Heart left ventricle (tissue), 16 donors: ENCODE results near the gene AGBL5. TPM values are rescaled to one million over a fixed set of nuclear protein-coding genes. Genes with fewer than 3 reads are reported as not detected.

Experiments
- ATAC-seq, 4 donors: fragments of 200-7000 bp; cut with Tn5 transposase; one replicate each; pipeline ENCODE4 v1.9.1; 2020 to 2022; ENCODE audit warnings: moderate library complexity in 4 of 4, mild to moderate bottlenecking in 3 of 4, moderate number of reproducible peaks in 1 of 4
- DNase-seq, 5 donors: peaks; one replicate each; pipeline ENCODE4 v3.0.0-alpha.2; 2020
- H3K27ac ChIP-seq, 12 donors: fragments of 200-600 bp; sonication (generic) in 4 of 12; one replicate each; pipeline versions ENCODE4 v1.5.0 to v1.8.0; 2016 to 2022; ENCODE audit warnings: mild to moderate bottlenecking in 2 of 12
- H3K27me3 ChIP-seq, 9 donors: fragments of 200-600 bp; sonication (generic) in 2 of 9; one replicate each; pipeline versions ENCODE4 v1.5.1 to v1.8.0; 2016 to 2022; ENCODE audit warnings: mild to moderate bottlenecking in 3 of 9
- H3K36me3 ChIP-seq, 9 donors: fragments of 200-600 bp; sonication (generic) in 2 of 9; one replicate each; pipeline versions ENCODE4 v1.5.0 to v1.8.0; 2018 to 2022; ENCODE audit warnings: mild to moderate bottlenecking in 2 of 9
- H3K4me1 ChIP-seq, 12 donors: fragments of 200-600 bp; sonication (generic) in 4 of 12; one replicate each; pipeline versions ENCODE4 v1.5.0 to v1.8.0; 2016 to 2022; ENCODE audit warnings: mild to moderate bottlenecking in 3 of 12
- H3K4me3 ChIP-seq, 12 donors: fragments of 200-600 bp; sonication (generic) in 4 of 12; one replicate each; pipeline versions ENCODE4 v1.5.0 to v1.8.0; 2017 to 2022; ENCODE audit warnings: mild to moderate bottlenecking in 9 of 12, moderate library complexity in 4 of 12
- H3K9me3 ChIP-seq, 12 donors: fragments of 200-600 bp; sonication (generic) in 4 of 12; one replicate each; pipeline versions ENCODE4 v1.5.0 to v1.8.0; 2016 to 2022; ENCODE audit warnings: mild to moderate bottlenecking in 1 of 12
- POLR2A ChIP-seq, 2 donors: fragments of 450-650 bp; IDR thresholded peaks; one replicate each; pipeline ENCODE4 v1.6.1; 2017; ENCODE audit warnings: antibody characterized with exemption in 2 of 2, mild to moderate bottlenecking in 2 of 2, moderate library complexity in 2 of 2
- WGBS, 4 donors: extraction: QIAGEN DNeasy Blood & Tissue Kit in 2 of 4; methylation state at CpG; one replicate each; pipeline versions ENCODE4 v1.1.5 to v1.1.7; 2013 to 2018; 5-methylcytosine and 5-hydroxymethylcytosine counted together
- intact Hi-C, 10 donors: fragments of 100-400 bp; cut with DNase I; formaldehyde crosslinking; loops; one replicate each; pipeline versions ENCODE4 v1.11.1 to v1.14.2; 2022
- polyA plus RNA-seq, 2 donors: library from polyadenylated mRNA; stranded (reverse); fragments of 200-250 nt; gene quantifications; one replicate each; pipeline ENCODE4 v1.2.3, GENCODE V29; 2013
- total RNA-seq, 9 donors: library from RNA; depleted of rRNA in 2 of 9; stranded (reverse); fragments of >200 nt in 2 of 9; fragmentation: NEBNext Ultra II Directional in 3 of 9; extraction: Animal tissue kit (Norgen Biotek cat#: 25700) in 3 of 9; gene quantifications; one replicate each; pipeline versions ENCODE4 v1.1.0 to v1.2.4, GENCODE V29; 2016 to 2023
- TF ChIP-seq, protein P1 (sequence below), 12 donors: fragments of 200-600 bp; sonication (generic) in 4 of 12; IDR thresholded peaks; one replicate each; pipeline versions ENCODE4 v1.5.0 to v1.8.0; 2018 to 2022; ENCODE audit warnings: antibody characterized with exemption in 12 of 12, mild to moderate bottlenecking in 5 of 12
- donor health status: ischemic (EF 13 %, LVEDD 7.1; RV severe dilation, severe dysfunction).
- donor health status: healthy with polysubstance abuse.
- donor health status: DM: no; HTN: yes; CAD: no.
- donor health status: DM: no; HTN: no; CAD: no.
- donor health status: ischemic (EF 25% LVEDD 6.9; RV normal size, moderate dysfunction).
- donor health status: ischemic (EF 25% LVEDD 5.7; RV mildly dilated, moderate dysfunction).
- donor health status: healthy.
- donor health status: DM: yes; HTN: yes; CAD: no.
- donor health status: ischemic (EF 35%, LVEDD 5.7; RV mildly dilated, moderate dysfunction).
- donor health status: nonischemic (EF 11% LVEDD 7.7; RV severe dilation, severe dysfunction).
- donor health status: DM: yes; HTN: yes; CAD: no.
- donor health status: PGD.
- donor health status: ischemic (EF 29% LVEDD 5.4; RV normal size, mild dysfunction).
- donor health status: nonischemic (EF 23%, LVEDD 6.1; RV moderate dilation, normal function).

Gene AGBL5
- total and polyA plus RNA-seq, 11 donors: 4.5 to 12.5 (median 9.9) TPM

DNA sequence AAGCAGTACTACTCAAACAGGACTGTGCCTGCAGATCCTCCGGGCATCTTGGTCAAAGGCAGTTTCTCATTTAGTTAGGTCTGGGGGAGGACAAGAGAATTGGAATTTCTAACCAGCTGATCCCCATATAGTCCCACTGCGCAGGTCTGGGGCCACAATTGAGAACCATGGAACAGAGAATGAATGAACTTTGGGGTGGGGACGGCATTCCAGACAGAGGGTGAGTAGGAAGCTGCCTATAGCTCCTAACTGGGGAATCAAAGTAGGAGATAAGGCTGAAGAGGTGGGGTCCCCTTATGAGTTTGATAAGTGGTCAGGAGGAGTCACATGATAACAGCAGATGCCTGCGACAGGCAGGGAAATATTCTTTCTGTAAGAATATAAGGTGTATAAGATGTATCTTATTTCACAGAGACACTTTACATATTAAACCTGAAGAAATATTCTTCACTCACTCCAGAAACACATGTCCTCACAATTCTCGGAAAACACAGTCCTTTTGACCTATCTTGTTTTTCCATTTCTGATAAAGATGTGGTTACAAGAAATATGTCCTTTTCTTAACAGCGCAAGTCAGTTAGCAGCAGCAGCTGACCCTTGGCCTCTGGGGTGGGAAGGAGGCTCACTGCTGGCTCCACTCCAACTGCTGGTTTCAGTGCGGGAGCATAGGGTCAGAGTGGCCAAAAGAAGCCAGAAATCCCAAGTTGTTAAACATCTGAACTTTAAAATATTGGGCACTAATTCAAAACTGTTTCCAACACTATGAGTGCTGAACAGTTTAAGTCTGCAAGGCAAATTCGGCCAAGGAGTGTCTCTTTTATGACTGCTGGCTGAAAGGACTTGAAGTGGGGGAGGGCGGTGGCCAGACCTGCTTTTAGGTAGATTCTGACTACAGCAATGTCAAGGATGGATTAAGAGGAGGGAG is 31.3 kb upstream of the AGBL5 start:
- peak in 1 of 4 donors; percentile 39 for ATAC-seq
- peaks cover 0 to 53% (median 27%) of the 10 kb centered on the region in 12 donors for H3K4me1 ChIP-seq
- H3K4me3 ChIP-seq: no peak overlapping the region
- WGBS, 4 donors: 66 to 70% (median 68%) methylated on average over 9 of the region's 9 CpGs
- DNase-seq: peak; percentile 56 to 79 (median 68)
- no peaks in the 10 kb centered on the region for H3K27me3 ChIP-seq
- peaks cover 0 to 30% (median 18%) of the 10 kb centered on the region in 9 donors for H3K36me3 ChIP-seq
- TF ChIP-seq POLR2A (IDR thresholded peaks at IDR 0.05): no peak
- H3K9me3 ChIP-seq: no peaks in the 10 kb centered on the region
- intact Hi-C loops: loop anchor here in 7 of 10 donors (5.0 to 10.0 kb wide), 4 partner anchors 38 to 175 kb away; partner anchors contain the start of gene DPYSL5 (in 6 of the 7)
- peak overlapping the region in 6 of 12 donors; percentile 1 to 59 (median 36) for H3K27ac ChIP-seq

DNA sequence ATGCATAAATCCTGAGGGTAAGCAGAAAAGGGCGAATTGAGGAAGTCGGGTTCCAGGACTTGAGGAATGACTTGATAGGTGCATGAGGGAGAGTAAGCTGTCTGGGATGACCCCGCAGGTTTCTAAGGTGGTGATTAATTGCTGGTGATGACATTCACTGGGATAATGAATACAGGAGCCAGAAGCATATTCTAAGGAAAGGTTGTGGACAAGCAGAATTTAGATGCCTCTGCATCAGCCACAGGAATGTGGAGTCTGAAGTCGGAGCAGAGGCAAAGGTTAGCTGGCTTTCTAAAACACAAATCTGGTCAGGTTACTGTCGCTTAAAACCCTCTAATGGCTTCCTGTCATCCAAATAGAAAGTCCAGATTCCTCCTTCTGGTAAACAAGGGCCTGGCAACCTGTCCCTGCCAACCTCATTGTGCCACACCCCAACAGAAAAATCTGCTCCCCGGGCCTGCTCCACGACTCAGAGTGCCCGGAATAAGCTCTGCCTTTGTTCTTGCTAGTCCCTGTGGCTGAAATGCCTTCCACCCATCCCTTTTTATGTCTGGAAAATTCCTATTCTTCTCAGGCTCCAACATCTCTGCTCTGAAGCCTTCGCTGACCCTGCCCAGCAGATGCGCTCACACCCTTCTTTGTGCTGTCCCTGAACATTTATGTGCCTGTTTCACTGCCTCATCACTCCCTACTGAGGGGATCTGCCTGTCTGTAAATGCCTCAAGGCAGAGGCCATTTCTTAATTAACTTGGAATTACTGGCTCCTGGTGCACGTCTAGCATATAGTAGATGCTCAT is 30.0 kb upstream of the AGBL5 start:
- H3K4me1 ChIP-seq: peaks cover 0 to 42% (median 16%) of the 10 kb centered on the region in 12 donors
- H3K9me3 ChIP-seq: no peaks in the 10 kb centered on the region
- DNase-seq: no peak
- peaks cover 0 to 41% (median 27%) of the 10 kb centered on the region in 9 donors for H3K36me3 ChIP-seq
- TF ChIP-seq, protein P1, sequence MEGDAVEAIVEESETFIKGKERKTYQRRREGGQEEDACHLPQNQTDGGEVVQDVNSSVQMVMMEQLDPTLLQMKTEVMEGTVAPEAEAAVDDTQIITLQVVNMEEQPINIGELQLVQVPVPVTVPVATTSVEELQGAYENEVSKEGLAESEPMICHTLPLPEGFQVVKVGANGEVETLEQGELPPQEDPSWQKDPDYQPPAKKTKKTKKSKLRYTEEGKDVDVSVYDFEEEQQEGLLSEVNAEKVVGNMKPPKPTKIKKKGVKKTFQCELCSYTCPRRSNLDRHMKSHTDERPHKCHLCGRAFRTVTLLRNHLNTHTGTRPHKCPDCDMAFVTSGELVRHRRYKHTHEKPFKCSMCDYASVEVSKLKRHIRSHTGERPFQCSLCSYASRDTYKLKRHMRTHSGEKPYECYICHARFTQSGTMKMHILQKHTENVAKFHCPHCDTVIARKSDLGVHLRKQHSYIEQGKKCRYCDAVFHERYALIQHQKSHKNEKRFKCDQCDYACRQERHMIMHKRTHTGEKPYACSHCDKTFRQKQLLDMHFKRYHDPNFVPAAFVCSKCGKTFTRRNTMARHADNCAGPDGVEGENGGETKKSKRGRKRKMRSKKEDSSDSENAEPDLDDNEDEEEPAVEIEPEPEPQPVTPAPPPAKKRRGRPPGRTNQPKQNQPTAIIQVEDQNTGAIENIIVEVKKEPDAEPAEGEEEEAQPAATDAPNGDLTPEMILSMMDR (IDR thresholded peaks at IDR 0.05): no peak
- TF ChIP-seq POLR2A (IDR thresholded peaks at IDR 0.05): no peak
- no peaks in the 10 kb centered on the region for H3K27me3 ChIP-seq
- no peak overlapping the region for H3K4me3 ChIP-seq
- peak overlapping the region in 3 of 12 donors; percentile 1 to 24 (median 9) for H3K27ac ChIP-seq
- ATAC-seq: no peak
- WGBS, 4 donors: 79 to 83% (median 81%) methylated on average over 11 of the region's 11 CpGs
- intact Hi-C loops: no loop called here

- DNase-seq (no peak), ATAC-seq (no peak)
- intact Hi-C loops: no loop called here
- 87 to 94% (median 92%) methylated on average over 7 of the region's 7 CpGs for WGBS, 4 donors
- TF ChIP-seq, protein P1 (IDR thresholded peaks at IDR 0.05): no peak
- TF ChIP-seq POLR2A (IDR thresholded peaks at IDR 0.05): no peak
- Histone ChIP-seq H3K36me3 (peaks cover 0 to 50% (median 39%) of the 10 kb centered on the region in 9 donors), H3K27ac (no peak overlapping the region), H3K4me3 (no peak overlapping the region), H3K27me3 (no peaks in the 10 kb centered on the region), H3K9me3 (no peaks in the 10 kb centered on the region), H3K4me1 (peaks cover 0 to 24% (median 11%) of the 10 kb centered on the region in 12 donors)
Measured at GRCh38 chr2:27023740-27024139, 27.7 kb upstream of the AGBL5 start.

DNA sequence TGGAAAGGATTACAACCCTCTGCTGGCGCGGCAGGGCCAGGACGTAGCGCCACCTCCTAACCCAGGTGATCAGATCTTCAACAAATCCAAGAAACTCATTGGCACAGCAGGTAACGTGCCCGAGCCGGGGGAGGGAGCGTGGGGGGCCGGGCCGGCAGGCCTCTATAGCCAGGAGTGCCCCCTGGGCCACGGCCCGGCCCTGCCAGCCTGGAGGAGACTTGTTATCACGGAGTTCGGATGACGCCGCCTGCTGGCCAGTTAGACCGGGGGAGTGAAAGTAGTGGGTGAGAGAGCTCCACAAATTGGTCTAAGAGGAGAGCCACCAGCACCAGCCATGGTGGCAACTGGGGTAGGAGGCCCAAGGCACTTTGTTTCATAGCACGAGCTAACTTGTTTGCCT is 27.3 kb upstream of the AGBL5 start:
- no peak overlapping the region for H3K27ac ChIP-seq
- no peaks in the 10 kb centered on the region for H3K9me3 ChIP-seq
- WGBS, 4 donors: 79 to 88% (median 85%) methylated on average over 17 to 18 of the region's 18 CpGs

More for the DNA sequence above, 27.3 kb upstream of the AGBL5 start:
- Histone ChIP-seq H3K4me3 (no peak overlapping the region), H3K4me1 (peaks cover 0 to 24% (median 11%) of the 10 kb centered on the region in 12 donors), H3K36me3 (peaks cover 0 to 55% (median 42%) of the 10 kb centered on the region in 9 donors), H3K27me3 (no peaks in the 10 kb centered on the region)
- DNase-seq (no peak), ATAC-seq (no peak)
- intact Hi-C loops: no loop called here
- no peak for TF ChIP-seq POLR2A (IDR thresholded peaks at IDR 0.05)
- TF ChIP-seq, protein P1 (IDR thresholded peaks at IDR 0.05): no peak
